ENCODE measurements around the gene ZBP1.

The ZBP1 gene

GRCh38 chr20:57574954-57575353 is 45.3 kb downstream of the ZBP1 start:
- H3K4me2 ChIP-seq, result no peak overlapping the region
- no peaks in the 10 kb centered on the region for H3K4me1 ChIP-seq (ENCODE audit: low read depth, poor library complexity, severe bottlenecking)
- no peak overlapping the region for H3K4me3 ChIP-seq (IDR thresholded peaks at IDR 0.05; ENCODE audit: insufficient read depth, low read depth, low read length)
- no peak for TF ChIP-seq CTCF (conservative IDR thresholded peaks at IDR 0.05; ENCODE audit: low read depth, low read length)
- no peaks in the 10 kb centered on the region for H4K20me1 ChIP-seq (ENCODE audit: insufficient read depth)
- H3K9ac ChIP-seq, result no peak overlapping the region
- H3K27me3 ChIP-seq (ENCODE audit: insufficient read depth, low read depth), result peaks cover 97% of the 10 kb centered on the region
- no peak overlapping the region for H2AFZ ChIP-seq (ENCODE audit: low read depth)
- no peak overlapping the region for H3K27ac ChIP-seq
- no peaks in the 10 kb centered on the region for H3K36me3 ChIP-seq (ENCODE audit: insufficient read depth)
- H3K79me2 ChIP-seq (ENCODE audit: insufficient read depth, low read depth), result no peaks in the 10 kb centered on the region

GRCh38 chr20:57573894-57574293 is 46.3 kb downstream of the ZBP1 start:
- no peak overlapping the region for H3K4me2 ChIP-seq
- no peak for TF ChIP-seq CTCF (conservative IDR thresholded peaks at IDR 0.05; ENCODE audit: low read depth, low read length)

GRCh38 chr20:57573242-57573641 is 47.0 kb downstream of the ZBP1 start:
- no peak for TF ChIP-seq CTCF (conservative IDR thresholded peaks at IDR 0.05; ENCODE audit: low read depth, low read length)

More at GRCh38 chr20:57573894-57574293, 46.3 kb downstream of the ZBP1 start:
- Histone ChIP-seq H3K79me2 (ENCODE audit: insufficient read depth, low read depth) (no peaks in the 10 kb centered on the region), H3K27me3 (ENCODE audit: insufficient read depth, low read depth) (peaks cover 97% of the 10 kb centered on the region), H3K4me3 (IDR thresholded peaks at IDR 0.05; ENCODE audit: insufficient read depth, low read depth, low read length) (no peak overlapping the region), H3K36me3 (ENCODE audit: insufficient read depth) (no peaks in the 10 kb centered on the region), H3K4me1 (ENCODE audit: low read depth, poor library complexity, severe bottlenecking) (no peaks in the 10 kb centered on the region), H3K27ac (no peak overlapping the region), H3K9ac (no peak overlapping the region), H4K20me1 (ENCODE audit: insufficient read depth) (no peaks in the 10 kb centered on the region), H2AFZ (ENCODE audit: low read depth) (no peak overlapping the region)

GRCh38 chr20:57571782-57572416 is 48.3 kb downstream of the ZBP1 start:
- Histone ChIP-seq H3K4me3 (IDR thresholded peaks at IDR 0.05; ENCODE audit: insufficient read depth, low read depth, low read length) (no peak overlapping the region), H3K36me3 (ENCODE audit: insufficient read depth) (no peaks in the 10 kb centered on the region), H3K79me2 (ENCODE audit: insufficient read depth, low read depth) (no peaks in the 10 kb centered on the region), H2AFZ (ENCODE audit: low read depth) (no peak overlapping the region), H3K9ac (no peak overlapping the region), H3K27me3 (ENCODE audit: insufficient read depth, low read depth) (peaks cover 97% of the 10 kb centered on the region), H3K4me1 (ENCODE audit: low read depth, poor library complexity, severe bottlenecking) (no peaks in the 10 kb centered on the region), H4K20me1 (ENCODE audit: insufficient read depth) (no peaks in the 10 kb centered on the region), H3K27ac (no peak overlapping the region), H3K4me2 (no peak overlapping the region)
- no peak for TF ChIP-seq CTCF (conservative IDR thresholded peaks at IDR 0.05; ENCODE audit: low read depth, low read length)

More at GRCh38 chr20:57573242-57573641, 47.0 kb downstream of the ZBP1 start:
- H4K20me1 ChIP-seq (ENCODE audit: insufficient read depth), result no peaks in the 10 kb centered on the region
- H3K4me2 ChIP-seq, result no peak overlapping the region
- no peak overlapping the region for H2AFZ ChIP-seq (ENCODE audit: low read depth)
- no peaks in the 10 kb centered on the region for H3K79me2 ChIP-seq (ENCODE audit: insufficient read depth, low read depth)
- no peaks in the 10 kb centered on the region for H3K4me1 ChIP-seq (ENCODE audit: low read depth, poor library complexity, severe bottlenecking)
- H3K27ac ChIP-seq, result no peak overlapping the region
- H3K36me3 ChIP-seq (ENCODE audit: insufficient read depth), result no peaks in the 10 kb centered on the region
- H3K9ac ChIP-seq, result no peak overlapping the region
- no peak overlapping the region for H3K4me3 ChIP-seq (IDR thresholded peaks at IDR 0.05; ENCODE audit: insufficient read depth, low read depth, low read length)
- H3K27me3 ChIP-seq (ENCODE audit: insufficient read depth, low read depth), result peaks cover 97% of the 10 kb centered on the region
